Coronary artery (tissue), 2 donors: ENCODE results near the gene SYS1.
A peak's percentile ranks its signal among the peaks of the same experiment; 100 is the strongest.

Experiments
- DNase-seq: peaks from one replicate; pipeline ENCODE4 v3.0.0-alpha.2; 2017; ENCODE audit warnings: low spot score
- H3K27ac ChIP-seq, 2 donors: fragments of 200-600 bp; sonication (generic); one replicate each; pipeline ENCODE4 v1.5.1; 2016 to 2019
- H3K4me3 ChIP-seq: fragments of 200-600 bp; sonication (generic); 2 replicates; pipeline ENCODE4 v1.5.1; 2016; ENCODE audit warnings: mild to moderate bottlenecking, moderate library complexity
- TF ChIP-seq, protein P1 (sequence below): fragments of 200-600 bp; sonication (generic); IDR thresholded peaks from one replicate; pipeline ENCODE4 v1.5.1; 2019; ENCODE audit warnings: antibody characterized with exemption

Gene SYS1

DNA sequence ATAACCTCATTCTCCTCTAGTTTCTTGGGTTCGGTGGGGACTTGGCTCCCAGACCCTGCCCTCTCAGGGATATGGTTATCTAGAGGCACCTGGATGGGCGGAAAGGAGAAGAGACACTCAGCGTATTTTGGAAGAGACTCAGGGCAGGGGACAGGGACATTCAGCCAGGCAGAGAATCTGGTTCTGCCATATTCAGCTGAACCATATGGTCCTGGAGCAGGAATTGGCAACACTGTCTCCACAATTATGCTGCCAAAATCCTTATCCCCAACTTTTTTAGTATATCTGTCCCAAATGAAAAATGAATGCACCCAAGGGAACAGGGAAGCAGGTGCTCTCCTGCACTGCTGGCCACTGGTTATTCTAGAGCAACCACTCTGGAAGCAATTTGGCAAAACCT is 32.5 kb upstream of the SYS1 start:
- no peak for DNase-seq
- TF ChIP-seq, protein P1, sequence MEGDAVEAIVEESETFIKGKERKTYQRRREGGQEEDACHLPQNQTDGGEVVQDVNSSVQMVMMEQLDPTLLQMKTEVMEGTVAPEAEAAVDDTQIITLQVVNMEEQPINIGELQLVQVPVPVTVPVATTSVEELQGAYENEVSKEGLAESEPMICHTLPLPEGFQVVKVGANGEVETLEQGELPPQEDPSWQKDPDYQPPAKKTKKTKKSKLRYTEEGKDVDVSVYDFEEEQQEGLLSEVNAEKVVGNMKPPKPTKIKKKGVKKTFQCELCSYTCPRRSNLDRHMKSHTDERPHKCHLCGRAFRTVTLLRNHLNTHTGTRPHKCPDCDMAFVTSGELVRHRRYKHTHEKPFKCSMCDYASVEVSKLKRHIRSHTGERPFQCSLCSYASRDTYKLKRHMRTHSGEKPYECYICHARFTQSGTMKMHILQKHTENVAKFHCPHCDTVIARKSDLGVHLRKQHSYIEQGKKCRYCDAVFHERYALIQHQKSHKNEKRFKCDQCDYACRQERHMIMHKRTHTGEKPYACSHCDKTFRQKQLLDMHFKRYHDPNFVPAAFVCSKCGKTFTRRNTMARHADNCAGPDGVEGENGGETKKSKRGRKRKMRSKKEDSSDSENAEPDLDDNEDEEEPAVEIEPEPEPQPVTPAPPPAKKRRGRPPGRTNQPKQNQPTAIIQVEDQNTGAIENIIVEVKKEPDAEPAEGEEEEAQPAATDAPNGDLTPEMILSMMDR: no peak
- H3K27ac ChIP-seq: no peak overlapping the region
- no peak overlapping the region for H3K4me3 ChIP-seq

DNA sequence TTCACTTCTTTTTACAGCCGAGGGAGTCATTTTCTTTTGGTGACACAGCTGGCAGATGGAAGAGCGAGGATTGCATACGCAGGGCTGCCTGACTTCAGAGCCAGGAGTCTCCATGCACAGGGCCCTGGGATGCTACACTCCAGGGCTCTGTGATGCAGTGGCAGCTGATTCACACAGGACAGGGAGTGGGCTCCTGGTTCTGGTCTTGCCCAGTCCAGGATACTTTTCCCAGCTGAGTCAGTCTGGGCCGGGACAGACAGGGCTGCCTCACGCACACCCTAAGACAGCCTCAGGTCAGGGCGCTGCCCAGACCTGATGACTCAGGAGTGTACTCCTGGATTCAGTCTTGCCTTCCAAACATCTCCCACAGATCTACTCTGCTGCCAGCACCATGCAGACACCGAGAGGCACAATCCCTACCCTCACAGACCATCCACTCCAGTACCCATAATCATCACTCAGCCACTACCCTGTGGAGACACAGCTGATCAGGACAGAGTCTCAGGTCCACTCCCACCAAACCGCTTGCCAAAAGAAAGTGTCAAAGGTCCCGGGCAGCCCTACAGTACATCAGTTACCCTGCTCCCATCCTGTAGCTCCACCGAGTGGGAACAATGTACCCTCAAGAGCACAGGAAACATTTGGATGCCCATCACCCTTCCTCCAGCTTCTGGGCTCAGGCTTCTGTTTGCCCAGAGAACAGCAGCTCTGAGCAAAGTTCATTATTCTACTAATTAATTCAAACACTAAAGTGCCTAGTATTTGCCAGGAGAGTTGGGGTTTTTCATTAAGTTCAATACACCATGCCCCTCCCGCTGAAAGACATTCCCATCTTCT is 26.2 kb upstream of the SYS1 start:
- peak; percentile 88 for DNase-seq
- peak overlapping the region; percentile 12 for H3K4me3 ChIP-seq
- peak overlapping the region; percentile 88 to 98 for H3K27ac ChIP-seq
- TF ChIP-seq, protein P1: no peak

DNA sequence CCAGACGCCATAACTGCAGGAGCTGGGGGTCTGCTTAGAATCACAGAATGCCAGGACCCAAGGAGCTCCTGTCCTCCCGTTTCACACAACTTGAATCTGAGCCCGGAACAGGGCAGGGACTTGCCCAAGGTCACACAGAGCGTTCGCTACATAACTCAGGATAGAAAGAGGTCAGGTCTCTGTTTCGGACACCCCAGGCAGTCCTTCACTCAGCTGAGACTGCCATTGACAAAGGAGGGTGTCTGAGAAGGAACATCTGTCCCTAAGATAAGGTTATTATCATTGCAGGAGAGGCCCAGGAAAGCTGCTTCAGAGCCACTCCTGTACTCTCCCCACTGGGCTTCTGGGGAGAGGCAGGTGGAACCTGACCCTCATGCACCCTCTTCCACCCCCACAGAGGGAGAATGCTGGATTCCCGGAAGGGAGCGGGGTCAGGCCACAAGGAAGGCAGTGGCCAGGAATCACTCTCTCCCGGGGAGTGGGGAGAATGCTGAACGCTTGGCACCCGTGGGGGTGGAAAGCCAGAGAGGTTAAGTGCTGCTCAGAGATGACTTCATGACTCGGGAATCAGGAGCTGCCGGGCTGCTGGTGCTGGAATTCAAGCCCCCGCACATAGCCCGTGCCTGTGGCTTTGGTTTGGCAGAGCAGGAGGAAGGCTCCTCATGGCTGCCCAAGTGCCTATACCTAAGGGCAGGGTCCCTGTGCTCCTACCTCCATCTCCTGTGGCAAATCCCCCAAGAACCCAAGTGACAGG is 25.4 kb upstream of the SYS1 start:
- H3K27ac ChIP-seq: peak overlapping the region; percentile 88 to 98
- DNase-seq: peak; percentile 88
- peak overlapping the region; percentile 40 for H3K4me3 ChIP-seq

DNA sequence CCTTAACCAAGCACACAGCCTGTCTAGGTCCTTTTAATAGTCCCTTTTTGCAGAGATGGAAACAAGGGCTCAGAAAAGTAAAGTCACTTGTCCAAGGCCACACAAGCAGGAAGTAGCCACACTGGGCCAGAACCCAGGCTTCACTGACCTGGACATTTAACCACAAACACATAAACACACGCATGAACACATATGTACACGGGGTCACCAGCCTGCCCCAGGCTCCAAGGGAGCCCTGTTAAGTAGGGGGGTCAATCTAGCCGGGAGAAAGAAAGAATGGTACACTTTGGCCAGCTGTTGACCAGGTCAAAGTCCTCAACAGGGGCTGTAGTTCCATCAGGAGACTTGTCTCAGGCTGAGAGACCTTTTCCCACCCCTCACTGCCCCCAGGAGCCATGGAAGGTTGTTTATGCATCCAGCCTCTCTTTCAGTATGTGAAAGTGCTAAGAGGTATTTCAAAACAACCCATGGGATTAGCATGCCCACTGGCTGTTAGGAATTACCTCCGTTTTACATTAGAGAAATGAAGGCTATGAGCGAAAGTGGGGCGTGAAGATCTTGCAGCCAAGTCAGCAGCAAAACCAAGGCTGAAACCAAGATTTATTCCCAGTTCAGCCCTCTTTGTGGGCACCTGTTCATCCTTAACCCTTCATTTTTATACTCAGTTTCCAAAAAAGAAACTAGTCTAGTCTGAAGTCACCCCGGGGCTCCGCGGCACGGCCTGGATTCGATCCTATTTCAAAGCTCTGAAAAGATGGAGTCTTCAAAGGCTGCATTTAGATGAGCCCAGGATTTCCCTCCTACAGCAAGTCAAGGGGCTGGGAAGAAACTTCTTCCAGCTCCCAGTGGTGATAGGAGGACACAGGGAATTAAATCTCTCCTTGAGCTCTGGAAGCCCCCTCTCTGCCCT is 24.6 kb upstream of the SYS1 start:
- TF ChIP-seq, protein P1: no peak
- H3K27ac ChIP-seq: peak overlapping the region; percentile 88 to 98
- H3K4me3 ChIP-seq: peak overlapping the region; percentile 40
- no peak for DNase-seq

More for the DNA sequence above, 25.4 kb upstream of the SYS1 start:
- TF ChIP-seq, protein P1: no peak

DNA sequence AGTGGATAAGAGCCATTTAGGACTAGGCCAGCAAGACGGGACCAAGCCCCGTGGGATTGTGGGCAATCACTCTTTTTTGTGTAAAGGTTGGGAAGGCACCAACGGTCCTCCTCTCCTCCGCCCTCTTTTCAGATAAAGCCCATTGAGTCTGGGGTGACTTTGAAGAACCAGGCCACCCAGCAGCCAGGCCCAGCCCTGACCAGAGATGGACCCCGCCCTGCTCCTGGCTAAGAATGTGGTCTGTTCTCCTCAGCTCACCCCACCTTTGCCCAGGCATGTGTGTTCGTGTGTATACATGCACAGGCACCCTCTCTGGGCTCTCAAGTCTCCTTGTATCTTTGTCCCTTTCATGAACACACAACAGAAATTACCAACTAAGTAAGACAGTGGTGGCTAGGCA is 23.9 kb upstream of the SYS1 start:
- no peak for DNase-seq
- H3K4me3 ChIP-seq: no peak overlapping the region
- peak overlapping the region; percentile 88 to 98 for H3K27ac ChIP-seq
- TF ChIP-seq, protein P1: no peak

DNA sequence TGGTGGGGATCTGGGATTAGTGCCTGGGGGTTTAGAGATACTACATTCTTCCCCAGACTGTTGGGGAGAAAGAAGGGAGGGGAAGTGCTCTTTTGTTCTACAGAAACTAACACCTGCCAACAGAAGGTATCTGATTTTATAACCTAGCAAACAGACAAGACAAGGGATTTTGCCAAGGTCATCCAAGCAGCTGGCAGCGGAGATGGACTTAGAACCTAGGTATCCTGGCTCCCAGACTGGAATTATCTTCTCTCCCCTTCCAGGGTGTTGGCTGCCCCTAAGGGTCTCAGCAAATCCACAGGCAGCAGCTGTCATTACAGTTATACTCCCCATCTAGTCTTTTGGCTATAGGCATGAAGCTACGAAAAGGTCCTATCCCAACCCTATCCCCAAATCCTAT is 23.2 kb upstream of the SYS1 start:
- Histone ChIP-seq H3K27ac (peak overlapping the region; percentile 88 to 98), H3K4me3 (no peak overlapping the region)
- TF ChIP-seq, protein P1: no peak
- no peak for DNase-seq
